GM12872 (cell line): ENCODE data around the gene TTC21A.
A peak's percentile ranks its signal among the peaks of the same experiment; 100 is the strongest.

Experiments
- CTCF ChIP-seq: IDR thresholded peaks from 3 replicates; pipeline ENCODE4 v1.5.1; 2011; ENCODE audit warnings: low read depth, mild to moderate bottlenecking, low read length, moderate library complexity; ENCODE audit not compliant: insufficient read depth

The TTC21A gene

GRCh38 chr3:39107388-39108199 is at the start of gene TTC21A, which contains the start of gene GORASP1:
TTC21A (plus strand) TSS chr3:39107680; CDS start chr3:39107838, 158 bp downstream.
GORASP1 (minus strand) TSS chr3:39107627; CDS start chr3:39107541, 86 bp downstream.
- TF ChIP-seq CTCF: peak; percentile 8; the same call in 1 of the 3 replicates

DNA sequence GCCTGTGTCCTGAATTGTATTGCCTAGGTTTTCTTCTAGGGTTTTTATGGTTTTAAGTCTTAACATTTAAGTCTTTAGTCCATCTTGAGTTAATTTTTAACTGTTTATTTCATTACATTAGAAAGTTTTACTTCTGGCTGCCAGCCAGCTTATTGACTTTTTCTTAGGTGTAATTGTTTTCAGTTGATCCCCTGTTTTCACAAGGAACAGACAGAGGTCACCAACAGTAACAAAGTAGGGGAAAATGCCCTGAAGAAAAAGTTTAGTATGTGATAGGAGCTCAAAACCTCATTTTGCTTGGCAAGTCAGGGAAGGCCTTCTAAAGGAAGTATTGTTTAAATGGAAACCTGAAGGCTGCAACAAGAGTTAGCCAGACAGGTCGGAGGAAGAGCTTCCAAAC is 45.3 kb upstream of the TTC21A start:
- no peak for TF ChIP-seq CTCF

GRCh38 chr3:39063143-39063542 is 44.3 kb upstream of the TTC21A start:
- no peak for TF ChIP-seq CTCF

DNA sequence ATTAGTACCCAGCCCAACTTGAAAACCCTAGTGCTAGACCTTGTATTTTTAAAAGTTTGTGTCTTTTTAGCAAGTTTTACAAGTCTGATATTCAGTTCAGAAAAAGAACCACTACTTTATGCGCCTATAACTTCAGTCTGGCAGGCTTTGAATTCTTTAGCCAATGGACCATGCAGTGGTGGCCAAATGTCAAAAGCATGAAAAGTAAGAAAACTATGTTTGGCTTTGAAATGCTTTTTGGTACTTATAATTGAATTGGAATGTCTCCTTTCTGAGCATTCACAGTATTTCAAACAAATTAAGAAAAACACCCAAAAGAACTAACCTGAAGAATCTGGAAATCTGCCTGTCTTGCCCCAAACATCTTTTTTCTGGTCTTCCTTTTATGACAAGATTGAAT is 42.8 kb upstream of the TTC21A start:
- no peak for TF ChIP-seq CTCF

- TF ChIP-seq CTCF: peak; percentile 75
Measured at GRCh38 chr3:39065197-39065596, 42.3 kb upstream of the TTC21A start.

DNA sequence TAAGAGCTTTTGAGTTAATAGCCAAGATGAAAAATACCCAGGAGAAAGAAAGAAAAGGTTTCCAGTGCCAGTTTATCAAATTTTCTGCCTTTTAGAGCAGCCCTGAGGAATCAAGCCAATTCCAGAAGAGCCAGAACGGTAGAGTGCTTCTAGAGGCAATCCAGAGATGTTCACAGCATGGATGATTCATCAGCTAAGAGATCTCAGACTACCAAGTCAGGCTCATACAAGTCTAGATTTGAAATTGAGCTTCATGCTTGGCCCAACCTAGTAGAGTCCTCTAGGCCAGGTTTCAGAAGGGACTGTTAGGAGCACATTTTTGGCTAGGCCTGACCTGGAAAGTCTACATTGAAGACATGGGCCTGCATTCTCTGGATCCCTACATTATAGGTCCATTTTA is 40.2 kb upstream of the TTC21A start:
- no peak for TF ChIP-seq CTCF

DNA sequence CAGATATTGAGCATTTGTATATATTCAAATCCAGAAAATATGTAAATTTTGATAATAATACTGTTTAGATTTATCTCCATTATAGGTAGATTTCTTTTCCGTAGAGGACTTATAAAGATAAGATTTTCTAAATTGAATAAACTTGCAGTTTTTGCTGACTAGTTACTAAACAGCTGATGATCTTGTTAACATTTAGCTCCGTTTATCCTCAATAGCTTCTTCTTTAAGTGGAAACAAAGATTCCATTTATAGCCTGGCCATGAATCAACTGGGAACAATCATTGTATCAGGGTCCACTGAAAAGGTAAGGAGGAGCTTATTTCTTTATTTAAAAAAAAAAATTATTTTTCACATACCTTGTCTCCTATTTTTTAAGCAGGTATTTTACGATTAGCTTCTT is 38.9 kb upstream of the TTC21A start:
- no peak for TF ChIP-seq CTCF
